ENCODE measurements around the gene ZNF557. TPM values are rescaled to one million over a fixed set of nuclear protein-coding genes. Genes with fewer than 3 reads are reported as not detected.

The ZNF557 gene
- total RNA-seq, 1 experiment from 2014 or later = 8.9 TPM

DNA sequence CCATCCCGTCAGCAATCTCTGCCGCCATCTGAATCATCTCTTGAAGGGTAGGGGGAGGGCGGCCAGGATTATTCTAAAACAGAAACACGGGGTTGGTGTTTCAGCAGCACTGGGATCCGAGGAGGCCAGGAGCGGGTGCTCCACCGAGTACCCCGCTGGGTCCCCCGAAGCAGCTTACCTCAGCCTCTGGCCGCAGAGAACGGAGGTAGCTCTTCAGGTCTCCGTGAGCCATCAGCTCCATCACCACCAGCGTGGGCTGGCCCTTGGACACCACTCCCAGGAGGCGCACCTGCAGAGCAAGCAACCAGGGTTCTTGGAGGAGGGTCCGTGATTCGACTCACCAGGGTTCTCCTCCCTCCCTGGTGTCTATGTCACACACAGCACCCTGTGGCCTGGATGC, 53.2 kb downstream of the ZNF557 start:
- no peak for DNase-seq (ENCODE audit: extremely low read depth, low read depth)

DNA sequence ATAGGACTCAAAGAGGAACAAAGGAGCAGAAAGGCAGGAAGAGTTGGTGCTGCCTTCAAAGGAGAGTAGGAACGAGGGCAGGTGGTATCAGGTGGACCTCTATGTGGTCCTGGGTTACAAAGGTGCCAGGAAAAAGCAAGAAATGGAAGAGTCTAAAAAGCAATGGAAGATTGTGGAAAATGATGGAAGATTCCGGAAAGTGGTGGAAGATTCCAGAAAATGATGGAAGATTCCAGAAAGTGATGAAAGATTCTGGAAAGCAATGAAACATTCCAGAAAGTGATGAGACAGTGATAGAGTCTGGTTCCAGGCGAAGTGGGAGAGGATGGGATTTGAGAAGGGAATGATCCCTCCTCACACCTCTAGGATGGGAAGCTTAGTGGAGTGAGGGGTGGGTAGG, 55.3 kb downstream of the ZNF557 start:
- DNase-seq (ENCODE audit: extremely low read depth, low read depth) = no peak

DNA sequence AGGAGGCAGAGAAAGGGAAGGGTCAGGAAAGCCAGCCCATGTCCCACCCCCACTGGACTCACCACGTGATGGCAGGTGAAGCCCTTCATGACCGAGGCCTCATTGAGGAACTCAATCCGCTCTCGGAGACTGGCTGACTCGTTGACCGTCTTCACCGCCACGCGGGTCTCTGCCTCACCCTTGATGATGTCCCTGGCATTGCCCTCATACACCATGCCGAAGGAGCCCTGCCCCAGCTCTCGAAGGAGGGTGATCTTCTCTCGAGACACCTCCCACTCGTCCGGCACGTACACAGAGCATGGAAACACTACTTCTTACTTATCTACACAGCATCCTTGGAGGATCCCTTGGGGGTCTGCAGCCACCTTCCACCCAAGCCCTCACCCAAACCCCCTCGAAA, 55.7 kb downstream of the ZNF557 start:
- no peak for DNase-seq (ENCODE audit: extremely low read depth, low read depth)

DNA sequence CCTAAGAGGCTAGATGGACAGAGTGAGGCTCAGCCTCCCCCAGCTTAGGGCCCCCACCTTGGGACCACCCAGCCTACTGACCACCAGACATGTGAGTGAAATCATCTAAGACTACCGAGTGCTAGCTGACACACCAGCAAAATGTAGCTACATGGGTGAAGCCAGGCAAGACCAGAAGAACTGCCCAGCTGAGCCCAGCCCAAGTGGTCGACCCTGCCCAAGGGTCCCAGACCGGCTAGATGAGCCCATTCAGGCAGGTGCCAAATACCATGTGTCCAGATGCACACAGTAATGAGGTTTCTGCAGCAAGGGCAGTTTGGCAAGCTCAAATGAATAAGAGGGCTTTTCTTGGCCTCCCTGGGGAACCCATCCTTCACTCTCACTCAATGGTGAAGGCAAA, 56.6 kb downstream of the ZNF557 start:
- DNase-seq (ENCODE audit: extremely low read depth, low read depth) = no peak

DNA sequence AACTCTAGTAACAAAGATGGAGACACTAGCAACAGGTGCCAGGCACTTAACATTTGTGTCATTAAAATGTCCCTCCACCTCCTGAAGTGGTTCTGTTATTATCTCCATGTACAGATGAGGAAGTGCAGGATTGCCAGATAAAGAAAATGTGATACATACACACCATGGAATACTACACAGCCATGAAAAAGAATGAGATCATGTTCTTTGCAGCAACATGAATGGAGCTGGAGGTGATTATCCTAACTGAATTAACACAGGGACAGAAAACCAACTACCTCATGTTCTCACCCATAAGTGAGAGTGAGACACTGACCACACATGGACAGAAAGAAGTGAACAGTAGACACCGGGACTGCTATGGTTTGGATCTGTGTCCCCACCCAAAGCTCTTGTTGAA, 60.5 kb downstream of the ZNF557 start:
- DNase-seq (ENCODE audit: extremely low read depth, low read depth) = no peak

DNA sequence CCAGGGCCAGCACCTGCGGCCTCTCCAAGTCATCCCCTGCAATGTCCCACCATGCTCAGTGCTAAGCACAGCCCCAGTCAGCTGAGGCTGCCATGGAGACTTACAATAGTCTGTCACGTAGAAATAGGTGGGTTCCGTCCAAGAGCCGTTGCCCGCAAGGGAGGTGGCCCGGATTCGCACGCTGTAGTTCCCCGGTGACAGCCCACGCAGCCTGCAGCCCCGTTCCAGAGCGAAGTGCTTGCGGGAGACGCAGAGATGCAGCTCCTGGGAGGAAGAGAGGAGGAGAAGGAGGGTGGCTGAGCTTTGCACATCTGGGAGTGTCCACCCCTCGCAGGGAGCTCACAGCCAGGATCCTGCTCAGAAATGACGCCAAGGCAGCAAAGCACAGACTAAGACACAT, 62.6 kb downstream of the ZNF557 start:
- DNase-seq (ENCODE audit: extremely low read depth, low read depth) = no peak

DNA sequence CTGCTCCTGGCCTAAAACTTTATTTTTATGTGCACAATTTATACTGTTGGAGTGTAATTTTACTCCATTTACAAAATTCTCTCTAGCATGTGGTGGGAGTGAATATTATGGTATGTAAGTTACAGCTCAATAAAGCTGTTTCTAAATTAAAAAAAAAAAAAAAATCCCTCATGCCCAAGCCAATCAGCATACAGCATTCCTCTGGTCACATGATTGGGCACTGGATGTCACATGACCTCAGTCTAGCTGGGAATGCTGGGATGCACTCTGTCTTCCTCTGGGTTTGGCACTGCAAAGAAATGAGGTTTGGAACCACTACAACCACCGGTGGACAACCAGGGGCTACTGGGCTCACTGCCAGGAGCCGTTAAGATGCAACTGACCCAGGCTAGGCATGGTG, 67.6 kb downstream of the ZNF557 start:
- no peak for DNase-seq (ENCODE audit: extremely low read depth, low read depth)

Other genes starting within 250 kb of the ZNF557 start
- not detected in 2 replicates for gene ADGRE1, start 182.1 kb upstream of the ZNF557 start, total RNA-seq (2014; rRNA removed; shearing (Covaris generic))
- not detected in 2 replicates for gene MBD3L2B, start 48.3 kb upstream of the ZNF557 start, total RNA-seq (2014; rRNA removed; shearing (Covaris generic))
- not detected in 2 replicates for gene MBD3L5, start 39.1 kb upstream of the ZNF557 start, total RNA-seq (2014; rRNA removed; shearing (Covaris generic))
- not detected in 2 replicates for gene MBD3L4, start 29.5 kb upstream of the ZNF557 start, total RNA-seq (2014; rRNA removed; shearing (Covaris generic))
- gene MBD3L2, start 20.4 kb upstream of the ZNF557 start, total RNA-seq (2014; rRNA removed; shearing (Covaris generic)) = not detected in 2 replicates
- gene MBD3L3, start 11.0 kb upstream of the ZNF557 start, total RNA-seq (2014; rRNA removed; shearing (Covaris generic)) = not detected in 2 replicates
- gene INSR, start 224.7 kb downstream of the ZNF557 start, total RNA-seq (2014; rRNA removed; shearing (Covaris generic)) = 3.6 and 3.8 TPM in 2 replicates